ENCODE measurements around the gene OGDH. TPM values are rescaled to one million over a fixed set of nuclear protein-coding genes. Genes with fewer than 3 reads are reported as not detected.

The OGDH gene
- total and polyA plus RNA-seq, 2 of the 13 experiments (the other 11 are each of a cell fraction or from before 2014, with no cell fraction given): 17.4 to 25.4 TPM

DNA sequence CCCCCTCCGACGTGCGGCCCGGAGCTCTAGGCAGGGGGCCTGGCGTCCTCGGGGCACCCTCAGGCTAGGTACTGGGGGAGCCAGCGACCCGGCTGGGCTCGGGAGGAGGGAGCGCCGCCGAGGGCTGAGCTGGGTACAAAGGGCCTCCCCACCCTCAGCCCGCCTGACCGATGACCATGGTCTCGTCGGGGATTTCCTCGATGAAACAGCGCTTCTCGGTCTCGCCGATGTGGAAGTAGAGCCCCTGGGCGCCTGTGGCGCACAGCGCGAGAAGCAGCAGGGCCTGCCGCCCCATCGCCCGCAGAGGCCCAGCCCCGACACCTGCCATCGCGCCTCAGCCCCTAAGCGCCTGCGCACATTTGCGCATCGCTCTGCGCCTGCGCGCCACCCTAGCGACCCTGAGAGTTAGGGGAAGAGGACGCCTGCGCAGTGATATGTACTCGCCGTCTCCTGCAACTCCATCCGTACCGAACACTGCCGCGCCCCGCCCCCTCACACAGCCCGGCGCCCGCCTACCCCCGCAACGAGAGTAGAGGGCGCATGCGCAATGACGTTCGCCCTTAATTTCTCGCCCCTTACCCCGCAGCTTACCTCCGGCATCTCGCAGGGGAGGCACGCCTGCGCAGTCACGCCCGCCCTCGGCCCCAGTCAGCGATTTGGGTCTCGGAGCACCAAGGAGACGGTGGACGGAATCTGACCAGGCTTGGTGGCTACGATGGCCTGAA is 24.4 kb upstream of the OGDH start, which contains the start of gene TMED4 (continued):
- TF ChIP-seq FOSL1 (CRISPR knock-in tag; IDR thresholded peaks at IDR 0.05; ENCODE audit: borderline replicate concordance) (no peak), ZSCAN9 (CRISPR knock-in tag; IDR thresholded peaks at IDR 0.05; ENCODE audit: borderline replicate concordance) (no peak; the same call in 1 of the 2 replicates), ZNF607 (CRISPR knock-in tag; IDR thresholded peaks at IDR 0.05; ENCODE audit: borderline replicate concordance) (peak; percentile 44), ZEB1 (IDR thresholded peaks at IDR 0.05; ENCODE audit: insufficient replicate concordance, low read depth) (no peak), ZNF251 (CRISPR knock-in tag; IDR thresholded peaks at IDR 0.05) (no peak)
- TF ChIP-seq, protein P1, sequence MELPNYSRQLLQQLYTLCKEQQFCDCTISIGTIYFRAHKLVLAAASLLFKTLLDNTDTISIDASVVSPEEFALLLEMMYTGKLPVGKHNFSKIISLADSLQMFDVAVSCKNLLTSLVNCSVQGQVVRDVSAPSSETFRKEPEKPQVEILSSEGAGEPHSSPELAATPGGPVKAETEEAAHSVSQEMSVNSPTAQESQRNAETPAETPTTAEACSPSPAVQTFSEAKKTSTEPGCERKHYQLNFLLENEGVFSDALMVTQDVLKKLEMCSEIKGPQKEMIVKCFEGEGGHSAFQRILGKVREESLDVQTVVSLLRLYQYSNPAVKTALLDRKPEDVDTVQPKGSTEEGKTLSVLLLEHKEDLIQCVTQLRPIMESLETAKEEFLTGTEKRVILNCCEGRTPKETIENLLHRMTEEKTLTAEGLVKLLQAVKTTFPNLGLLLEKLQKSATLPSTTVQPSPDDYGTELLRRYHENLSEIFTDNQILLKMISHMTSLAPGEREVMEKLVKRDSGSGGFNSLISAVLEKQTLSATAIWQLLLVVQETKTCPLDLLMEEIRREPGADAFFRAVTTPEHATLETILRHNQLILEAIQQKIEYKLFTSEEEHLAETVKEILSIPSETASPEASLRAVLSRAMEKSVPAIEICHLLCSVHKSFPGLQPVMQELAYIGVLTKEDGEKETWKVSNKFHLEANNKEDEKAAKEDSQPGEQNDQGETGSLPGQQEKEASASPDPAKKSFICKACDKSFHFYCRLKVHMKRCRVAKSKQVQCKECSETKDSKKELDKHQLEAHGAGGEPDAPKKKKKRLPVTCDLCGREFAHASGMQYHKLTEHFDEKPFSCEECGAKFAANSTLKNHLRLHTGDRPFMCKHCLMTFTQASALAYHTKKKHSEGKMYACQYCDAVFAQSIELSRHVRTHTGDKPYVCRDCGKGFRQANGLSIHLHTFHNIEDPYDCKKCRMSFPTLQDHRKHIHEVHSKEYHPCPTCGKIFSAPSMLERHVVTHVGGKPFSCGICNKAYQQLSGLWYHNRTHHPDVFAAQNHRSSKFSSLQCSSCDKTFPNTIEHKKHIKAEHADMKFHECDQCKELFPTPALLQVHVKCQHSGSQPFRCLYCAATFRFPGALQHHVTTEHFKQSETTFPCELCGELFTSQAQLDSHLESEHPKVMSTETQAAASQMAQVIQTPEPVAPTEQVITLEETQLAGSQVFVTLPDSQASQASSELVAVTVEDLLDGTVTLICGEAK (IDR thresholded peaks at IDR 0.05): no peak
- TF ChIP-seq, protein P1 (CRISPR knock-in tag; IDR thresholded peaks at IDR 0.05): peak; percentile 68
- TF ChIP-seq, protein P2, sequence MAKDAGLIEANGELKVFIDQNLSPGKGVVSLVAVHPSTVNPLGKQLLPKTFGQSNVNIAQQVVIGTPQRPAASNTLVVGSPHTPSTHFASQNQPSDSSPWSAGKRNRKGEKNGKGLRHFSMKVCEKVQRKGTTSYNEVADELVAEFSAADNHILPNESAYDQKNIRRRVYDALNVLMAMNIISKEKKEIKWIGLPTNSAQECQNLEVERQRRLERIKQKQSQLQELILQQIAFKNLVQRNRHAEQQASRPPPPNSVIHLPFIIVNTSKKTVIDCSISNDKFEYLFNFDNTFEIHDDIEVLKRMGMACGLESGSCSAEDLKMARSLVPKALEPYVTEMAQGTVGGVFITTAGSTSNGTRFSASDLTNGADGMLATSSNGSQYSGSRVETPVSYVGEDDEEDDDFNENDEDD (CRISPR knock-in tag; IDR thresholded peaks at IDR 0.05; ENCODE audit: borderline replicate concordance): peak; percentile 12; the same call in 1 of the 2 replicates
- TF ChIP-seq, protein P3, sequence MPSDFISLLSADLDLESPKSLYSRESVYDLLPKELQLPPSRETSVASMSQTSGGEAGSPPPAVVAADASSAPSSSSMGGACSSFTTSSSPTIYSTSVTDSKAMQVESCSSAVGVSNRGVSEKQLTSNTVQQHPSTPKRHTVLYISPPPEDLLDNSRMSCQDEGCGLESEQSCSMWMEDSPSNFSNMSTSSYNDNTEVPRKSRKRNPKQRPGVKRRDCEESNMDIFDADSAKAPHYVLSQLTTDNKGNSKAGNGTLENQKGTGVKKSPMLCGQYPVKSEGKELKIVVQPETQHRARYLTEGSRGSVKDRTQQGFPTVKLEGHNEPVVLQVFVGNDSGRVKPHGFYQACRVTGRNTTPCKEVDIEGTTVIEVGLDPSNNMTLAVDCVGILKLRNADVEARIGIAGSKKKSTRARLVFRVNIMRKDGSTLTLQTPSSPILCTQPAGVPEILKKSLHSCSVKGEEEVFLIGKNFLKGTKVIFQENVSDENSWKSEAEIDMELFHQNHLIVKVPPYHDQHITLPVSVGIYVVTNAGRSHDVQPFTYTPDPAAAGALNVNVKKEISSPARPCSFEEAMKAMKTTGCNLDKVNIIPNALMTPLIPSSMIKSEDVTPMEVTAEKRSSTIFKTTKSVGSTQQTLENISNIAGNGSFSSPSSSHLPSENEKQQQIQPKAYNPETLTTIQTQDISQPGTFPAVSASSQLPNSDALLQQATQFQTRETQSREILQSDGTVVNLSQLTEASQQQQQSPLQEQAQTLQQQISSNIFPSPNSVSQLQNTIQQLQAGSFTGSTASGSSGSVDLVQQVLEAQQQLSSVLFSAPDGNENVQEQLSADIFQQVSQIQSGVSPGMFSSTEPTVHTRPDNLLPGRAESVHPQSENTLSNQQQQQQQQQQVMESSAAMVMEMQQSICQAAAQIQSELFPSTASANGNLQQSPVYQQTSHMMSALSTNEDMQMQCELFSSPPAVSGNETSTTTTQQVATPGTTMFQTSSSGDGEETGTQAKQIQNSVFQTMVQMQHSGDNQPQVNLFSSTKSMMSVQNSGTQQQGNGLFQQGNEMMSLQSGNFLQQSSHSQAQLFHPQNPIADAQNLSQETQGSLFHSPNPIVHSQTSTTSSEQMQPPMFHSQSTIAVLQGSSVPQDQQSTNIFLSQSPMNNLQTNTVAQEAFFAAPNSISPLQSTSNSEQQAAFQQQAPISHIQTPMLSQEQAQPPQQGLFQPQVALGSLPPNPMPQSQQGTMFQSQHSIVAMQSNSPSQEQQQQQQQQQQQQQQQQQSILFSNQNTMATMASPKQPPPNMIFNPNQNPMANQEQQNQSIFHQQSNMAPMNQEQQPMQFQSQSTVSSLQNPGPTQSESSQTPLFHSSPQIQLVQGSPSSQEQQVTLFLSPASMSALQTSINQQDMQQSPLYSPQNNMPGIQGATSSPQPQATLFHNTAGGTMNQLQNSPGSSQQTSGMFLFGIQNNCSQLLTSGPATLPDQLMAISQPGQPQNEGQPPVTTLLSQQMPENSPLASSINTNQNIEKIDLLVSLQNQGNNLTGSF (CRISPR knock-in tag; IDR thresholded peaks at IDR 0.05): peak; percentile 69; the same call in 1 of the 2 replicates
- TF ChIP-seq, protein P4, sequence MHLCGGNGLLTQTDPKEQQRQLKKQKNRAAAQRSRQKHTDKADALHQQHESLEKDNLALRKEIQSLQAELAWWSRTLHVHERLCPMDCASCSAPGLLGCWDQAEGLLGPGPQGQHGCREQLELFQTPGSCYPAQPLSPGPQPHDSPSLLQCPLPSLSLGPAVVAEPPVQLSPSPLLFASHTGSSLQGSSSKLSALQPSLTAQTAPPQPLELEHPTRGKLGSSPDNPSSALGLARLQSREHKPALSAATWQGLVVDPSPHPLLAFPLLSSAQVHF (CRISPR knock-in tag; IDR thresholded peaks at IDR 0.05): peak; percentile 69; the same call in 1 of the 2 replicates
